ENCODE results near the gene RNF13.
A peak's percentile ranks its signal among the peaks of the same experiment; 100 is the strongest.

RNF13 gene

DNA sequence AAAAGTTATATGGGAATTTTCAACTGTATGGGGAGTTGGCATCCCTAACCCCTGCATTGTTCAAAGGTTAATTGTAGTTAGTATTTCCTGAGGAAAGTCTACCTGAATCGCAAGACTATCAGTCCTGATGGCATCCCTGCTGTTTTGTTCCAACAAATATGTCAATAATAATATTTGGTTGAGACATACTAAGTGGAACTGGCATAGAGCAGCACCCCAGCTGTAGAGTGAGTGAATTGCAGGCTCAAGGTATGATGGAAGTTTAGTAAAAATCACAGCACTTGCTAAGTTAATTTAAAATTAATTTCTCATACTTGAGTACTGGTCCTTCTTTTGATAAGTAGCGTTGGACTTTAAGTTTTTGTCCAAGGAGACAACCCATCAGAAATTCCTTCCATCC lies 42.8 kb upstream of the RNF13 start:
- H3K4me3 ChIP-seq (ENCODE audit: low read depth, low read length): no peak overlapping the region
- TF ChIP-seq, protein P1, sequence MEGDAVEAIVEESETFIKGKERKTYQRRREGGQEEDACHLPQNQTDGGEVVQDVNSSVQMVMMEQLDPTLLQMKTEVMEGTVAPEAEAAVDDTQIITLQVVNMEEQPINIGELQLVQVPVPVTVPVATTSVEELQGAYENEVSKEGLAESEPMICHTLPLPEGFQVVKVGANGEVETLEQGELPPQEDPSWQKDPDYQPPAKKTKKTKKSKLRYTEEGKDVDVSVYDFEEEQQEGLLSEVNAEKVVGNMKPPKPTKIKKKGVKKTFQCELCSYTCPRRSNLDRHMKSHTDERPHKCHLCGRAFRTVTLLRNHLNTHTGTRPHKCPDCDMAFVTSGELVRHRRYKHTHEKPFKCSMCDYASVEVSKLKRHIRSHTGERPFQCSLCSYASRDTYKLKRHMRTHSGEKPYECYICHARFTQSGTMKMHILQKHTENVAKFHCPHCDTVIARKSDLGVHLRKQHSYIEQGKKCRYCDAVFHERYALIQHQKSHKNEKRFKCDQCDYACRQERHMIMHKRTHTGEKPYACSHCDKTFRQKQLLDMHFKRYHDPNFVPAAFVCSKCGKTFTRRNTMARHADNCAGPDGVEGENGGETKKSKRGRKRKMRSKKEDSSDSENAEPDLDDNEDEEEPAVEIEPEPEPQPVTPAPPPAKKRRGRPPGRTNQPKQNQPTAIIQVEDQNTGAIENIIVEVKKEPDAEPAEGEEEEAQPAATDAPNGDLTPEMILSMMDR (conservative IDR thresholded peaks at IDR 0.05; ENCODE audit: low read depth, low read length): peak; percentile 46
- peak; percentile 26 for DNase-seq (ENCODE audit: low read depth)

DNA sequence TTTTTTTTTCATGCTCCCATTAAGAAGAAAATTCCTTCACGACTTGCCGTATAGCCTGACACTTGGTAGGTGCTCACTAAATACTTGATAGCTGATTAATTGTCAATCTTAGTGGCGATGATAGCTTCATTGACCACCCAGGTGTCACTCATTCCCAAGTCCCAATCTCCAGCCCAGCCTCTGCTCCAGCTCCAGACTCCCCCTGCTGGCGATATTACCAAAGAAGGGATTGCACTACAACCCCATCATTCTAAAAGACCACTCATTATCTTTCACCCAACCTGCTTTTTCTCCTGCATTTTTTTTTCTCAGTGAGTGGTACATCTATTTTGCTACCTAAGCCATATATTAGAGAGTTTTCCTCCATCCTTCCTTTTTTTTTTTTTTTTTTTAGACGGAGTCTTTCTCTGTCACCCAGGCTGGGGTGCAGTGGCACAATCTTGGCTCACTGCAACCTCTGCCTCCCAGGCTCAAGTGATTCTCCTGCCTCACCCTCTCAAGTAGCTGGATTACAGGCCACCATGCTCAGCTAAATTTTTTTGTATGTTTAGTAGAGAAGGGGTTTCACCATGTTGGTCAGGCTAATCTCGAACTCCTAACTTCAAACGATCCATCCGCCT lies 41.3 kb upstream of the RNF13 start:
- TF ChIP-seq, protein P1 (conservative IDR thresholded peaks at IDR 0.05; ENCODE audit: low read depth, low read length): peak; percentile 88
- peak; percentile 57 for DNase-seq (ENCODE audit: low read depth)
- H3K4me3 ChIP-seq (ENCODE audit: low read depth, low read length): no peak overlapping the region

DNA sequence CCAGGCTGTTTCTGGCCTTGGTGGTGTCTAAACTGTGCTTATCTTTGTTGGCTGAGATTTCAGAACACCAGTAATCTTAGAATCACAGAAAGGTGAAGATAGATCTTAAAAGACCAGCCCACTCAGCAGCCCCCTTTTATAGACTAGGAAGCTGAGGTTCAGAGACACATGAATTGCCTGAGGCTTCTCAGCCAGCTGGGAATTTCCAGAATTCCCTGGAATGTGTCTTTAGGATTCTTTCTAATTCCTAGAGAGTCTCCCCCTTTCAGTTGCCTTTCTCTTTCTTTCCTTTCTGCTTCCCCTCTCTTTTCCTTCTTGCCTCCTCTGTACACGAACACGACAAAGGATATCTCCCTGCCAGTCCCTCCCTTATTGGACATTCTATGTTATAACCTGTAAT lies 40.2 kb upstream of the RNF13 start:
- TF ChIP-seq, protein P1 (conservative IDR thresholded peaks at IDR 0.05; ENCODE audit: low read depth, low read length): no peak
- no peak overlapping the region for H3K4me3 ChIP-seq (ENCODE audit: low read depth, low read length)
- no peak for DNase-seq (ENCODE audit: low read depth)

DNA sequence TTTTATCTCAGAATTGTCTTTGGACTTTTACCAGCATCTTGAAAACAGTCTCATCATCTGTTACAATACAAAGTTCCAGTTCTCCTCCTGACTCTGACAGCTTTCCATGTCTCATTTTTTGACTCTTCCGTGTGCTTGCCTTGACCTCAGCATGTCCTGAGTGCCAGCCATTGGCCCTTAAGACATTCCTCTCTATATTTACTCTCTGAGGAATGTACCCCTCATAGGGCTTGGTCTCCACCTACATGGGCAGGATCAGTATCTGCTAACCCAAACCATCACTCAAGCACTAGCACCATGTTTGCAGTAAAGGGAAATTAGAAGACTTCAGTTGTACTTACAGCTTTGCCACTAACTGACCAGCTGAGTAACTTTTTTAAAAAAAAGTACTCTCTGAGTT lies 36.8 kb upstream of the RNF13 start:
- DNase-seq (ENCODE audit: low read depth): no peak
- H3K4me3 ChIP-seq (ENCODE audit: low read depth, low read length): no peak overlapping the region
- TF ChIP-seq, protein P1 (conservative IDR thresholded peaks at IDR 0.05; ENCODE audit: low read depth, low read length): no peak

DNA sequence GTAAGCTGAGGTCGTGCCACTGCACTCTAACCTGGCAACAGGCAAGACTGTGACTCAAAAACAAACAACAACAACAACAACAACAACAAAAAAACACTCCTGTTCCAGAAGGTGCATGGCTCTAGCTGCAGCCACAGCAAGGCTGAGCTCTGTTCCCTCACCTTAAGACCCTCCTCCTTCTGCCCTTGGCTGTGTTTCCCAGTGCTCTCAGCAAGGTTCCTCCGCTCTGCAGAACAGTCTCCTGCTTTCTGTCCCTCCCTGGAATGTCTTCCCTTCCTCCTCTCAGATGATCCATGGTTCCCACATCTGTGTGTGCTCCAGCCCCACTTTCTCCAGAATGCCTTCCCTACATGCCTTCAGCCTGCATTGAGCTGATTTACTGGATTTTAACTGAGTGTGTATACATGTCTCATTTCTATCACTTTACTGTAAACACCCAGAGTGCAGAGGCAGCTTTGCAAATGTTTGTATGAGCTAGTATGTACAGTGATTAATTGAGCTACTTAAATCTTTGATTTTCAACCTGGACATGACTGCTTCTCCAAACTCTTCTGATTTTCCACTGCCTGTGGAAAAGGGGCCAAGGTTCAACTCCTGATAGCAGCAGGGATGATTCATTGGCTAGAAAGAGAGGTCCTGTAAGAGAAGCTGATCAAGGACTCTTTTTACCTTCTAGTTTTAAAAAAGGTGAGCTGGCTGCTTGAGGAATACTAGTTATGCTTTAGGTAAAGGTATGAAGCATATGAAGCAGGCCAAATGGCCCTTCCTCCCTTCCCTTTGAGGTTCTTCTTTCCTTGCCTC lies 35.4 kb upstream of the RNF13 start:
- TF ChIP-seq, protein P1 (conservative IDR thresholded peaks at IDR 0.05; ENCODE audit: low read depth, low read length): no peak
- no peak for DNase-seq (ENCODE audit: low read depth)
- no peak overlapping the region for H3K4me3 ChIP-seq (ENCODE audit: low read depth, low read length)

DNA sequence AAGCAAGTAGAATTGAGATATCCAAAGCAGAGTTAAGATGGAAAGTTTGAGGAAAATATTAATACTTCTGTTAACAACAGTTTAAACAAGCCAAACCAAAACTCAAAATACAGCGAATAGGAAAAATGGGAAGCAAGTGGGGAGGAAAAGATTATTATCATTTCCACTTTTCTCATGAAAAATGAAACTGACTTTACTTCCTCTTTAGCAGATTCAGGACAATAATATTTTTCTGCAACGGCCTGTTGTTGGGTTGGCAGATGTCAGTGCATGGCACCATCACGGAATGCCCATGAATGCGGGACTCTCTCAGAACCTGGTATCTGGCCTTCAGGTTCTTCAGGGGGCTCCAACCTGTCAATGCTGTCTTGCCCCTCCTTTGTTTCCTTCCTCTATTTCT lies 31.8 kb upstream of the RNF13 start:
- DNase-seq (ENCODE audit: low read depth): no peak

More for the DNA sequence above, 31.8 kb upstream of the RNF13 start:
- TF ChIP-seq, protein P1 (conservative IDR thresholded peaks at IDR 0.05; ENCODE audit: low read depth, low read length): no peak
- no peak overlapping the region for H3K4me3 ChIP-seq (ENCODE audit: low read depth, low read length)

Measured in choroid plexus epithelial cell (primary cell).